HG03575 (cell line): ENCODE measurements around the gene RAPSN.

Source experiments
- ATAC-seq: cut with Tn5 transposase; IDR thresholded peaks from one replicate; pipeline ENCODE4 v1.9.1; 2021; ENCODE audit not compliant: unreplicated experiment, insufficient number of reproducible peaks, low FRiP score; ENCODE audit errors: extremely low read depth

RAPSN gene

GRCh38 chr11:47448566-47449427, at the start of gene RAPSN:
RAPSN (minus strand) TSS chr11:47449136; CDS start chr11:47448964, 172 bp downstream.
- ATAC-seq = no peak

GRCh38 chr11:47498149-47498548, 49.2 kb upstream of the RAPSN start:
- no peak for ATAC-seq

GRCh38 chr11:47496808-47497207, 47.9 kb upstream of the RAPSN start:
- no peak for ATAC-seq

GRCh38 chr11:47495856-47496217, 46.9 kb upstream of the RAPSN start:
- no peak for ATAC-seq

- no peak for ATAC-seq
Observed at GRCh38 chr11:47495011-47495855, 46.3 kb upstream of the RAPSN start.

- no peak for ATAC-seq
Observed at GRCh38 chr11:47489395-47489755, 40.4 kb upstream of the RAPSN start.

- ATAC-seq = no peak
Observed at GRCh38 chr11:47488674-47489394, 39.9 kb upstream of the RAPSN start.

GRCh38 chr11:47488111-47488510, 39.2 kb upstream of the RAPSN start:
- no peak for ATAC-seq

GRCh38 chr11:47487421-47487820, 38.5 kb upstream of the RAPSN start:
- no peak for ATAC-seq

GRCh38 chr11:47485107-47485506, 36.2 kb upstream of the RAPSN start:
- ATAC-seq = no peak

- ATAC-seq = no peak
Observed at GRCh38 chr11:47483457-47483856, 34.5 kb upstream of the RAPSN start.

GRCh38 chr11:47480762-47481161, 31.8 kb upstream of the RAPSN start:
- no peak for ATAC-seq

- no peak for ATAC-seq
Observed at GRCh38 chr11:47478651-47479329, 29.9 kb upstream of the RAPSN start.

GRCh38 chr11:47477753-47478152, 28.8 kb upstream of the RAPSN start:
- ATAC-seq = no peak

GRCh38 chr11:47477323-47477722, 28.4 kb upstream of the RAPSN start:
- no peak for ATAC-seq

GRCh38 chr11:47470671-47471070, 21.7 kb upstream of the RAPSN start:
- no peak for ATAC-seq

- no peak for ATAC-seq
Observed at GRCh38 chr11:47469361-47470179, 20.6 kb upstream of the RAPSN start.

- no peak for ATAC-seq
Observed at GRCh38 chr11:47468598-47469214, 19.8 kb upstream of the RAPSN start.
